Activated naive CD8-positive, alpha-beta T cell treated with anti-CD3 and anti-CD28 coated beads, Interleukin-2, amount 50 U/mL, for 16 hours (primary cell): ENCODE measurements around the gene PPFIA1.

Experiments used
- DNase-seq: peaks from one replicate; pipeline ENCODE4 v3.0.0-alpha.2; 2020; ENCODE audit warnings: low read depth, low spot score

The PPFIA1 gene

DNA sequence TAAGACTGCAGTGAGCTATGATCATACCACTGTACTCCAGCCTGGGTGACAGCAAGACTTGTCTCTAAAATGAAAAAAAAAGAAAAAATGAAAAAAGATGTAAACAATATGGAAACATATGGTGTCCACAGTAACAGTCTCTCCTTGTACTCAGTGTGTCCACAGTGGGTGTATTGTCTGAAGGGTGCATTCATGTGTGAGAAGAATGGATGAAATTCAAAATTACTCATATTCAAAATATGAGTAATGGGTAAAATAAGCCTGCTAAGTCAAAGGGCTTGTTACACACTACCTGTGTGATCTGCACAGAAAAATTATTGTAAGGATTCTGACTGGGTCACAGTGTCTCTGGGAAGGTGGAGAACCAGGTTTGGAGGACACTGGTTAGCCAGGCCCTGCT lies 26.9 kb downstream of the PPFIA1 start:
- DNase-seq: no peak

DNA sequence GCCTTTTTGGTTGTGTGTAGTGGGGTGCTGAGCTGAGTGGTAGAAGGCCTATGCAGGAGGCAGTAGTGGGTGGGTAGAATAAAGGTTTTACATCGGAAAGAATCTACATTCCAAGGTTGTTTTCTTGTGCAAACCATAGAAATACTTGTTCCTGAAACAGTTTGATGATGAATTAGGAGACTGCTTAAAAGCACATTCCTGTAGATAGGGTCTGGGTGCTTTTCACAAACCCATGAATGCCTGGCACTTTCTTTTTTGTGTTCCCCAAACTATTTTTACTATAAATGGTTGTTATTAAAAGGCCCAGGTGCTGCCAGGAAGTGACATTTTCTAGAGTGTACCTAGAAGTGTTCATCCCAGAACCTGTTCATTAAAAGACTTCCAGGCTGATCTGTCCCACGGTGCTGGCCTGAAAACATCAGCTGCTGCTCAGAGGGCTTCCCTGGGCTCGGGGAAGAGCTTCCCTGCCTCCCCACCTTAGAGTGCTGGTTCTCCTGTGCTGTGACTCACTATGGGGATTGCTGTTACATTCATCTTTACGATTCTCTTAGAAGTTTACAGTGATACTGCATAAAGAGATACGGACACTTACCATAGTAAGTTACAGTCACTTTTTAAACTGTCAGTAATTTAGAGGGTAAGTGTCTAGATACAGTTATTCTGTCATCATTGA lies 27.9 kb downstream of the PPFIA1 start:
- no peak for DNase-seq

DNA sequence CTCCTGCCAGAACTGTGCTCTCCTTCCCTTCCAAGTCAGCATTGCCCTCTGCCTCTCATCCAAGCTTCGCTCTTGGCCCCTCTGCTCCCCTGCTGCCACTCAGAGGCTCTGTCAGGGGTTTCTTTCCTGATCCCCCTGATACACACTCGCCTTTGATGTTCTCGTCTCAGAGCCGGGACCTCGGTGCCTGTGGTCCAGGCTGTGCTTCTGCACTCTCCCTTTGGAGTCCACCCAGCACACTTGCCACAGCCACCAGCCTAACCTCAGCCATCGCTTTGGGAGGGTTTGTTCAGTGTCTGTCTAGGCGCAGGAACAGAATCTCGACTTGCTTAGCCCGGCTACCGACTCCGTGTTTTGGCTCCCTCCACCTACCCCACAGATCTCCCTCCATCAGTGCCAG lies 29.1 kb downstream of the PPFIA1 start:
- no peak for DNase-seq

DNA sequence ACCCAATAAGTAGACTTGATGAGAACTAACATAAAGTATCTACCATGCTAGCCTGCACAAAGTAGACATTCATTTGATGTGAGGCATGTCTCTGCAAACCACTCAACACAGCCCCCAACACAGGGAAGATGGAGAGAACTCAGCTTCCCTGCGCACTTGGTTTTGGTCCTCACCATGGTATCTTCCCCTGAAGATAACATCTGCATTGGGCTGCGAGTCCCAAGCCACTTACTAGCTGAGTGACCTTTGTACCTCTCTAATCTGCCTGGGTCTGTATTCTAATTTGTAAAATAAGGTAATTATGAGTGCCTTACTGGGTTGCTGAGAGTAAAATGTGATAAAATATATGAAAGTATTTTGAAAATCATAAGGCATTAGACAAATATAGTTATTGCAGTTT lies 30.7 kb downstream of the PPFIA1 start:
- DNase-seq: no peak

DNA sequence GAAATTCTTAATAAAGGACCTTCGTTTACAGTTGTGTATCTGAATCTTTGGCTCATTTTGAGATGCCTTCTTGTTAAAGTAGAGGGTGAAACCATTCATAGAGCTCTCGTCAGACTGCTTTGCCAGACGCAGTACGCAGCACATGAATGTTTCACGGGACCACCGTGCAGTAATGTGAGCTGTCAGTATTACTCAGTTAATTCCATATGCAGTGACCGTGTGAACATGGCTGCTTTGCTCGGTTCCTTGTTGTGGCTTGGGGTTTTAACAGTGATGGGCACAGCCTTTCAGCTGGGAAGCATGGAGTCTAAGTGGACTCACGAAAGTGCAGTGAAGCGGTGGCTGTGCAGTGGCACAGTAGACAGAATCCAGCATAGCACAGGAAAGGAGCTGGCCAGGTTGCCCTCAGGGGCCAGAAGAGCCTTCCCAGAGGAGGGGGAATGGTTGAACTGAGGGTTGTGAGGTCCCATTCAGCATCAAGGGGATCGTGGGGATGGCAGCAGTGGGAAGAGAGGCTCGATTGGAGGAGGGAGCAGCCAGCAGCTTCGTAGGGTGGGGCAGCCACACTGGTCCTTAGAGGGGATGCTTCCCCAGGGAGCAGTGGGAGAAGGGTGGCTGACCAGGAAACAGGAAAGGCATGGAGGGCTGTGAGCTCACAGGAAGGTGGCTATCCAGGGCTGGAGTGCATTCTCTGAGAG lies 31.4 kb downstream of the PPFIA1 start:
- no peak for DNase-seq

DNA sequence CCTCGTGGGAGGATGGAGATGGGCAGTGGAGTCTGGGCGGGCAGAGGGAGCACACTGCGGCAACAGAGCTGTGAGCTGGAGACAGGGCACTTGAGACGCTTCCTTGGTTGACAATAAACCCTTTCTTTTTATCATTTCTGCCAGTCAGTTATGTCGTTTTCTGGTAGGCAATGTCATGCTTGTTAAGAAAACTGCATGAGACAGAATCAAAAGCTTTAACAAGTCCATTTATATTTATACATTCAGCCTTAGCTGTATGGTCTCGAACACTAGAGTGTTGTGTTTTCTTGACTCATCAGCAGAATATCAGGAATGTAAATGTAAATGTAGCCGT lies 31.9 kb downstream of the PPFIA1 start:
- no peak for DNase-seq

DNA sequence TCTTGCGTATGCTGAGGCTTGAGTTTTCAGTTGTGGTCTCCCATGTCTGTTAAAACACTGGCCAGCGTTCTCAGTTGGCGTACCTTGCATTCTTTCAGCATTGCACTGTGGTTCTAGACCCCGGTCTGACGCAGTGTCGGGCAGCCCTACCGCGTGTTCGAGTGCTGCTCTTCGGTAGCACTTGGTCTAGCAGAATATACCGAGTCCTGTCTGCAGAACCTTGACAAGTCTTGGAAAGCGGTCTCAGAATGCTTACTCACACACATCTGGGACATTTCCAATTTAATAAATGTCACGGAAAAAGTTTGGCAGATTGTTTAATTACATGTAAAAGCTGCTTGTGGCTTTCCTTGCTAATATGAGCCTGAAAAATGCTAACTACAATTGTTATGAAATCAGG lies 32.6 kb downstream of the PPFIA1 start:
- no peak for DNase-seq

DNA sequence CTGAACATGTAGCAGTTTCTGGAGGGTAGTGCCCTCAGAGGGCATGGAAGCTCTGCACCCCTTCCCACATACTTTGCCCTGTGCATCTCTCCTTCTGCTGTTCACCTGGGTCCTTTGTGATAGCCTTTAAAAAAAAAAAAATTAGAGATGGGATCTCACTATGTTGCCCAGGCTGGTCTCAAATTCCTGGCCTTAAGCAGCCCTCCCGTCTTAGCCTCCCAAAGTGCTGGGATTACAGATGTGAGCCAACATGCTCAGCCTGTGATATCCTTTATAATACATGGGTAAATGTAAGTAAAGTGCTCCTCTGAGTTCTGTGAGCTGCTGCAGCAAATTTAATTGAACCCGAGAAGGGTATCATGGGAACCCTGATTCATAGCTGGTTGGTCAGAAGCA lies 33.7 kb downstream of the PPFIA1 start:
- no peak for DNase-seq

DNA sequence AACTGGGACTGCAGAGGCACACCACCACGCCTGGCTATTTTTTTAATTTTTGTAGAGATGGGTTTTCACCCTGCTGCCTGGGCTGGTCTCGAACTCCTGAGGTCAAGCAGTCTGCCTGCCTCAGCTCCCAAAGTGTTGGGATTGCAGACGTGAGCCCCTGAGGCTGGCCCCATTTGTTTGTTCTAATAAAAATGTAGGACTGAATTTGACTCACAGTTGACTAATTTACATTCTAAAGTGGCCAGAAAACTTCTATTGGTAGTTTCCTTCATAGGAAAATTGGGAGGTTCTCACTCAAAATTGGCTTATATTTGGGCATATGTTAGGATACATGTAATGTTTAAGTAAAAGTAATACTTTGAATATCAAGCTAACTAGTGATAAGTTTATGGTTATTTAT lies 35.0 kb downstream of the PPFIA1 start:
- no peak for DNase-seq

DNA sequence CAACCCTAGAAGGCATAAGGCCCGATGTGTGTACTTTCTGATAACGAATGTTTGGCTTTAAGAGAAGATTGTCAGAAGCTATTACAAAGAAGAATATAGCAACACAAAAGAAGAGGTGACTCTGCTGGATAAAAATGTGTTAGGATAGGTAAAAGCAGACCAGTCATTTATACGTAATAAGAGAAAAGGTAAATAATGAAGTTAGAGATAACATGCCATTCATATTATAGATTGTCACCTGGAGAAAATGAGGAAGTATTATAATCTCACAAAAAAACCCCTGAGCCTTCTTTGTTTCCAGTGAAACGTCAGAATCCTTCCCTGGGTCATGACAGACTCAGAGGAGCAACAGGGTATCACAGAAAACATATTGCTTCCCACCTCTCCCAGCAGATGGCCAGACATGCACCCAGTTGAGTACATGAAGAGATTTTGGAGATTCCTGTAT lies 36.1 kb downstream of the PPFIA1 start:
- no peak for DNase-seq

DNA sequence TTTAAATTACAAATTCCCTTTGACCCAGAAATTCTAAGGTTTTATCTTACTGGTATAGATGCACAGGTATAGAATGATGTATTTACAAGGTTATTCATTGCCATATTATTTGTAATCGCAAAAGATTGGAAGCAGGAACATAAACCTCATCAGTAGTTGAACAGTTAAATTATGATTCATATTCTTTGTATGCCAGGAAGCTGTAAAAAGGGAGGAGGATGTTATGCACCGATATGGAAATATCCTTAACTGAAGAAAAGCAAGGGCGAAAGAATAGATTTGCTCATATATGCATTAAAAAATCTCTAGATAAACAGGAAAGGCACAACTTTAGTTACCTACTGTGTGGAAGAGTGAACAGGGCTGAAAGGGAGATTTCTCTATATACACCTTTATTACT lies 36.7 kb downstream of the PPFIA1 start:
- no peak for DNase-seq

DNA sequence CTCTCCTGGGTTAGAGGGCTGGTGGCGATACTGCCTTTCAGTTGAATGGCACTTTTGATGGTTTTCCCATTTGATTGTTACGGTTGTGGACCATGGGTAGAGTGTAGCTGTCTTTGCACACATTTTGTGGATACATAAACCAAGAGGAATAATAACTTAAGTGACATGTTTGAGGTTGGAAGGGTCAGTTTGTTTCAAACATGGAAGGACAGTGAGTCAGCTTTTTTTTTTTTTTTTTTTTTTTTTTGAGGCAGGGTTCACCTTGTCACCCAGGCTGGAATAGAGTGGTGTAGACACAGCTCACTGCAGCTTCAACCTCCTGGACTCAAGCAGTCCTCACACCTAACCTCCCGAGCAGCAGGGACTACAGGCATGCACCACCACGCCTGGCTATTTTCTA lies 41.1 kb downstream of the PPFIA1 start:
- DNase-seq: no peak

DNA sequence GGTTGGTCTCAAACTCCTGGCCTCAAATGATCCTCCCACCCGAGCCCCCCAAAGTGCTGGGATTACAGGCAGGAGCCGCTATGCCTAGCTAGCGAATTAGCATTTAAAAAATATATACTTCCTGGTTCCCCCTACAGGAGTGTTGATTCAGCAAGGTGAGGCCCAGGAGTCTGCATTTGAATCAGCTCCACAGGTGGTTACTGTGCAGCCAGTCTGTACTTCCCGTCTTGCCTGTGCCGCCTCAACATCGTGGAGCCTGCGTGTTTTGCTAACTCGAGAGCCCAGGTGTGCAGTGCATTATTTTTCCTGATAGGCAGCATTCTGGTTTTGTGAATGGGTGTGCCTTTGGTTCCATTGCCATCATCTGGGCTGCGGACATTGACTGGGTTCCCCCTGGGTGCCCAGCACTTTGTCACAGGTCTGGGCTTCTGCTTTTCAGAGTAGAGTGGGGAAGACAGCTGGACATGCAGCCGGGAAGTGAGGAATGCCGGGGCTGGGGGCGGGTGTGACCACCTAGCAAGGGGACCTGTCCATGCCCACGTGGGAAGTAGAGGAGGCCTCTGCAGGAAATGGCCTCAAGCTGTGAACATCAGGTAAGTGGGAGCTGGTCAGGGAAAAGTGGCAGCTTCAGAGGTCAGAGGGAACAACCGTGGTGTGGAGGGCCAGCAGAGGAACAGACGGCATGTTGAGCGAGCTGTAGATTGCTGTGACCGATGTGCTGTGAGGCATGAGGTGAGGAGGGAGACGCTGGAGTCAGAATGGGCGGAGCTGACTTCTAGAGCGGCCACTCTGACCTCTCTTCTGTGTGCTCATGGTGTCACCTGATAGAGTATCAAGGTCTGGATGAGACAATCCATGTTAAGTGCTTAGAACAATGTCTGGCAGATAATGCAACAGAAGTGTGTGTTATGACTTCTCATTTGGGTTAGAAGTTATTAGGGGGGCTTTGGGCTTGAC lies 42.2 kb downstream of the PPFIA1 start:
- DNase-seq: no peak

DNA sequence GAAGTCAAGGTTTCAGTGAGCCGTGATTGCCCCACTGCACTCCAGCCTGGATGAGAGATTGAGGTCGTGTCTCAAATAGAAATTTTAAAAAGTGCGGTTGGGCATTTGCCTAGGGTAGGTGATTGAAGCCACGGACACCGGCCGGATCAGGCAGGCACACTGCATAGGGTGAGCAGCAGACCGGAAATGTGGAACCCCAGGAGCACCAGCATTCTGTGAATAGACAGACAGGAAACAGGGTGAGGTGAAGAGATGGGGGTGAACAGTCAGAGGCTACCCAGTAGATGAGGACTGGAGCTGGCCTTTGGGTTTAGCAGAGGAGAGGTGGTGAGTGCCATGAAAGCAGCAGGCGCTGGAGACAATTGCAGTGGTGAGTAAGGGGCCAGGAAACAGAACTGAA lies 43.5 kb downstream of the PPFIA1 start:
- no peak for DNase-seq

DNA sequence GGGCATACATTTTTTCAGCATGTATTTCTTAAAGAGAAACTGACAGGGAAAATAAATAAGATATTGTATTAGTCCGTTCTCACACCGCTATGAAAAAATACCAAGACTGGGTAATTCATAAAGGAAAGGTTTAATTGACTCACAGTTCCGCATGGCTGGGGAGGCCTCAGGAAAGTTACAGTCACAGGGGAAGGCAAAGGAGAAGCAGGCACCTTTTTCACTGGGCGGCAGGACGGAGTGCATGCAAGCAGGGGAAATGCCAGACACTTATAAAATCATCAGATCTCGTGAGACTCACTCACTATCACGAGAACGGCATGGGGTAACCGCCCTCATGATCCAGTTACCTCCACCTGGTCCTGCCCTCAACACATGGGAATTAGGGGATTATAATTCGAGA lies 44.2 kb downstream of the PPFIA1 start:
- no peak for DNase-seq

DNA sequence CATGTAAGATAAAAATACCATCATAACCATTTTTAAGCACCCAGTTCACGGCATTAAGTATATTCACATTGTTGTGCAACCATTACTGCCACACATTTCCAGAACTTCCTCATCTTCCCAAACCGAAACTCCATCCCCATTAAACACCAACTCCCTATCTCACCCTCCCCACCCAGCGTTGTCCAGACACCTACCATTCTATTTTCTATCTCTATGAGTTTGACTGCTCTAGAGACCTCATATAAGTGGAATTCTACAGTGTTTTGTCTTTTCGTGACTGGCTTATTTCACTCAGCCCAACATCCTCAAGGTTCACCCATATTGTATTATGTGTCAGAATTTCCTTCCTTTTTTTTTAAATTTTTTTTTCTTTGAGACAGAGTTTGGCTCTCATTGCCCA lies 45.2 kb downstream of the PPFIA1 start:
- no peak for DNase-seq

DNA sequence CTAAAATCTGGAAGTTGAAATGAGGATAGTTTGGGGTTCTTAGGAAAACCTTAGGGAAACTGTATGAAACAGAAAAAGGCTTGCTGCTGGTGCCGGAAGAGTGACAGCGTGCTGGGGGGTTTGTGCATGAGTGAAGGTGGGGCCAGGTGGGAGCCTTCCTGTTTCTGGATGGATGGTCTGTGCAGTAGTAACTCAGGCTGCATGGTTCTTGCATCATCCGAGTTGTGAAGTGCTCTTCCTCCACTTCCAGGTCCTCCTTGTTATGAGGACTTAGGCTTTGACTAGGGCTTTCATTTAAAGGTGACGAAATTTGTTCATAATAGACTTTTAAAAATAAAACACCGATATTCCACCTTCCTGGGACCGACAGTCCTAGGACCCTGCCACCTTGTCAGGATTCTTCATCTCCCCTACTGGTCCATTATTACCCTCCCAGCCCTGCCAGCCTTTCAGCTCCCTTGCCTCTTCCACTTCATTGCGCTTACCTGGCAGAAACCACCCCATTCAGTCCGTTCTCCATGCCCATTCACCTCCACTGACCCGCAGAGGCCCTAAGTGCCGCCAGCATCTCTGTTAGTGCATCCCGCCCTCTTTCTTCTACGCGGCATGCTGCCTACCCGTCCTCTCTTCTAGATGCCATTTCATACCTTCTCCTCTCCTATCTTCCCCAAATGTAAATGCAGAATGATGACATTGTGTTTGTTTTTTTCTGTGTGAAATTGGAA lies 47.3 kb downstream of the PPFIA1 start:
- no peak for DNase-seq

DNA sequence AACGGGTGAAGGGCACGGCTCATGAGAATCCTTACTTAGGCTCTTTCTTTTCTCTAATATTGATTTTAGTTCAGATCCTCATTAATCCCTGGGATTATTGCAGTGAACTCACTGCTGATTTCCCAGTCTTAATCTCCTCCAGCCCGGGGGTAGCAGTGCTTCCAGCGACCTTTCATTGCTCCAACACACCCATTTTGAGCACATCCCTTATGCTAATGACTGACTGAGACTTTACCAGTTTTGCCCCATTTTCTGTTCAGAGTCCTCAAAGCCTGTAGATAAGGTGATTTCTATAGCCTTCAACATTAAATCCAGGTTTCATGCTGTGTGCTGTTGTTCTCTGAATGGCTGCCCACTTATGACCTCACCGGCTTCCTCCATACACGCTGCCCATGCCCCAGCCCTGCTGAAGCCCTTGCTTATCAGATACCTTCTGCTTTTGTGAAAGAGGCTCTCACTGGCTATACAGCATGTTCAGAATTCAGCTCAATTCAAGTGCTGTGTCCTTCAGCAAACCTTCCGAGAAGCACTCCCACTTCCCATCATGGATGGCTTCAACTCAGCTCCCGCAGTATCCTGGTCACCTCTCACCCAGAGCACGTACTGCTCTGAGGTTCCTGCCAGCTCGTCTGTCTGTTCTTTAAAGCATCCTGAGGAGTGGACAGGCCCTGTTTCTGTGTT lies 49.0 kb downstream of the PPFIA1 start:
- no peak for DNase-seq

DNA sequence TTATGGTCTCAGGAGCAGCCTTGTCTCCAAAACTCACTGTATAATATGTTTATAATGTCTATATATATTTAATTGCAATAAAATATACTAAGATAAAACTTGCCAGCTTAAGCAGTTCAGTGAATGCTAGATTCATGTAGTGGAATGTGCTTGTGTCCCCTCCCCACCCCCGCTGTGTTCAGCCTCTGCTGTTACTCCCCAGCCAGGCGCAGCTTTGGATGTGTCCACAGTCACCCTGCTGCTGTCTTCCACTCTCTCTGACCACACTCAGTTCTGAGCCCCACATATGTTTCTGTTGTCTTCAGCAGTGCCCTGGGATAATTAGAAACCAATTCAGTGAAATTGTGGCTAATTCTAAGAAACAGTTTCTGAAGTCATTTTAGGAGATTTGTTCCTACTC lies 52.2 kb downstream of the PPFIA1 start:
- DNase-seq: no peak

DNA sequence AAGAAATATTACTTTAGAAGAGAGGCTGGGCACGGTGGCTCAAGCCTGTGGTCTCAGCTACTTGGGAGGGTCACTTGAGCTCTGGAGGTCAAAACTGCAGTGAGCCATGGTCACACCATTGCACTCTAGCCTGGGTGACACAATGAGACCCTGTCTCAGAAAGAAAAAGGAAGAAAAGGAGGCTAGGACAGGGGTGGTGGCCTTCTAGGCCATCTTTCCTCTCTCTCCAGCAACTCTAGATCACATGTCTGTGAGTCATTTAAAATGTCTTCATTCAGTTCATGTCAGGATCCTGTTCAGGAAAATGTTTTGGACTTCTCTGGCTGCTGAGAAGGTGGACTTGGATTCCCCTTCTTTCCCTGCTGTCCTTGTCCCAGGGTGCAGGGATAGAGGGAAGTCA lies 53.3 kb downstream of the PPFIA1 start:
- no peak for DNase-seq

DNA sequence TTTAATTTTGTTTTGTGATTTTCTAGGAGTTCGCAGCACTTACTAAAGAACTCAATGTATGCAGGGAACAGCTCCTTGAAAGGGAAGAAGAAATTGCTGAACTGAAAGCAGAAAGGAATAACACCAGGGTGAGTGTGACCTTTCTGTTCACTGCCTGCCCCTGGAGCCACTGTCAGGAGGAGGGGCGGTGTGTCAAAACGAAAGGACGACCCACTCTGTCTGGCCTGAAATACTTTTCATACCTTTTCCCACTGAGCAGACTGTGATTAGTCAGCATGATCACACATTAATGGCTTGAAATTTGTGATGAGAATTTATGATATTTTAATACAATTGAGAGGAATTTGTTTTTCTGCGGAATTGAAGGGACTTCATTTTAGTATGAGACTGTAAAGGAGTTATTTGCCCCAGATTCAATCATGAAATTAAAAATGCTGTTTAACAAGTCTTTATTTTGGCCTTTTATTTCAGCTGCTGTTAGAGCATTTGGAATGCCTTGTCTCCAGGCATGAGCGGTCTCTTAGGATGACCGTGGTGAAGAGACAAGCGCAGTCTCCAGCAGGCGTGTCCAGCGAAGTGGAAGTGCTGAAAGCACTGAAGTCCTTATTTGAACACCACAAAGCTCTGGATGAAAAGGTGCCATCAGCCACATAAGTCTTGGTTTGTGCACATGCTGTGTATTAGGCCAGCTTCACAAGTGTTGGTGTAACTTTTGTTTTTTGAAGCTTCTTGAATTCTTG lies 54.1 kb downstream of the PPFIA1 start:
- DNase-seq: no peak
